ENCODE measurements around the gene UNC45A. TPM values are rescaled to one million over a fixed set of nuclear protein-coding genes. Genes with fewer than 3 reads are reported as not detected.

Gene UNC45A
- total RNA-seq, 1 donor from 2014 or later = 56.1 TPM

- no peak for DNase-seq (ENCODE audit: low spot score)
These were observed 24.8 kb downstream of the UNC45A start for GRCh38 chr15:90959894-90960293.

GRCh38 chr15:90960298-90961091 lies 25.4 kb downstream of the UNC45A start:
- DNase-seq (ENCODE audit: low spot score) = no peak

GRCh38 chr15:90962021-90962420 lies 26.9 kb downstream of the UNC45A start:
- DNase-seq (ENCODE audit: low spot score) = no peak

- DNase-seq (ENCODE audit: low spot score) = no peak
These were observed 31.2 kb downstream of the UNC45A start for GRCh38 chr15:90966262-90966661.

GRCh38 chr15:90967206-90967605 lies 32.1 kb downstream of the UNC45A start:
- no peak for DNase-seq (ENCODE audit: low spot score)

GRCh38 chr15:90968434-90968833 lies 33.3 kb downstream of the UNC45A start:
- DNase-seq (ENCODE audit: low spot score) = no peak

- no peak for DNase-seq (ENCODE audit: low spot score)
These were observed 35.2 kb downstream of the UNC45A start for GRCh38 chr15:90970274-90970673.

GRCh38 chr15:90972133-90972532 lies 37.0 kb downstream of the UNC45A start:
- DNase-seq (ENCODE audit: low spot score) = no peak

- DNase-seq (ENCODE audit: low spot score) = no peak
These were observed 39.1 kb downstream of the UNC45A start for GRCh38 chr15:90974216-90974615.

GRCh38 chr15:90979582-90979981 lies 44.5 kb downstream of the UNC45A start:
- DNase-seq (ENCODE audit: low spot score) = no peak

GRCh38 chr15:90981681-90982080 lies 46.6 kb downstream of the UNC45A start:
- no peak for DNase-seq (ENCODE audit: low spot score)

GRCh38 chr15:90982135-90982534 lies 47.0 kb downstream of the UNC45A start:
- no peak for DNase-seq (ENCODE audit: low spot score)

- DNase-seq (ENCODE audit: low spot score) = no peak
These were observed 51.9 kb downstream of the UNC45A start for GRCh38 chr15:90986790-90987507.

GRCh38 chr15:90987561-90988141 lies 52.6 kb downstream of the UNC45A start:
- DNase-seq (ENCODE audit: low spot score) = no peak

GRCh38 chr15:90988296-90988695 lies 53.2 kb downstream of the UNC45A start:
- DNase-seq (ENCODE audit: low spot score) = no peak

GRCh38 chr15:90989040-90989768 lies 54.1 kb downstream of the UNC45A start:
- no peak for DNase-seq (ENCODE audit: low spot score)

- no peak for DNase-seq (ENCODE audit: low spot score)
These were observed 55.4 kb downstream of the UNC45A start for GRCh38 chr15:90990446-90990845.

GRCh38 chr15:90991587-90992285 lies 56.7 kb downstream of the UNC45A start:
- no peak for DNase-seq (ENCODE audit: low spot score)

GRCh38 chr15:90994059-90994416 lies 59.0 kb downstream of the UNC45A start:
- DNase-seq (ENCODE audit: low spot score) = no peak

GRCh38 chr15:90994417-90995311 lies 59.6 kb downstream of the UNC45A start, which contains the start of gene PRC1:
Gene PRC1 (minus strand): TSS chr15:90994535. CDS start chr15:90994417, 118 bp downstream.
- DNase-seq (ENCODE audit: low spot score) = peak; percentile 99
